ENCODE results near the gene LRTM2. TPM values are rescaled to one million over a fixed set of nuclear protein-coding genes. Genes with fewer than 3 reads are reported as not detected.

Gene LRTM2
- total and polyA plus RNA-seq, 4 donors: not detected

- TF ChIP-seq, protein P1, sequence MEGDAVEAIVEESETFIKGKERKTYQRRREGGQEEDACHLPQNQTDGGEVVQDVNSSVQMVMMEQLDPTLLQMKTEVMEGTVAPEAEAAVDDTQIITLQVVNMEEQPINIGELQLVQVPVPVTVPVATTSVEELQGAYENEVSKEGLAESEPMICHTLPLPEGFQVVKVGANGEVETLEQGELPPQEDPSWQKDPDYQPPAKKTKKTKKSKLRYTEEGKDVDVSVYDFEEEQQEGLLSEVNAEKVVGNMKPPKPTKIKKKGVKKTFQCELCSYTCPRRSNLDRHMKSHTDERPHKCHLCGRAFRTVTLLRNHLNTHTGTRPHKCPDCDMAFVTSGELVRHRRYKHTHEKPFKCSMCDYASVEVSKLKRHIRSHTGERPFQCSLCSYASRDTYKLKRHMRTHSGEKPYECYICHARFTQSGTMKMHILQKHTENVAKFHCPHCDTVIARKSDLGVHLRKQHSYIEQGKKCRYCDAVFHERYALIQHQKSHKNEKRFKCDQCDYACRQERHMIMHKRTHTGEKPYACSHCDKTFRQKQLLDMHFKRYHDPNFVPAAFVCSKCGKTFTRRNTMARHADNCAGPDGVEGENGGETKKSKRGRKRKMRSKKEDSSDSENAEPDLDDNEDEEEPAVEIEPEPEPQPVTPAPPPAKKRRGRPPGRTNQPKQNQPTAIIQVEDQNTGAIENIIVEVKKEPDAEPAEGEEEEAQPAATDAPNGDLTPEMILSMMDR (IDR thresholded peaks at IDR 0.05; ENCODE audit: low read depth, low read length, missing input control): peak; percentile 99
These were observed 24.4 kb upstream of the LRTM2 start (continued) for GRCh38 chr12:1795785-1796514.

- DNase-seq (ENCODE audit: low spot score): no peak
- Histone ChIP-seq H3K27me3 (ENCODE audit: control insufficient read depth in 4 of 4, insufficient read depth in 4 of 4, low read length in 3 of 4) (no peaks in the 10 kb centered on the region), H3K4me3 (ENCODE audit: low read depth in 1 of 3, low read length in 3 of 3) (peak overlapping the region; percentile 60 to 85 (median 85)), H3K9me3 (ENCODE audit: control insufficient read depth in 4 of 4, low read length in 3 of 4) (no peaks in the 10 kb centered on the region), H3K9ac (ENCODE audit: low read depth in 1 of 2, low read length in 2 of 2) (peak overlapping the region; percentile 53 to 83), H3K27ac (ENCODE audit: low read depth in 1 of 2, low read length in 2 of 2) (peak overlapping the region; percentile 79 to 86), H3K4me1 (ENCODE audit: control insufficient read depth in 4 of 4, insufficient read depth in 4 of 4, low read length in 3 of 4) (peaks cover 3 to 16% (median 11%) of the 10 kb centered on the region in 4 donors), H3K36me3 (ENCODE audit: control insufficient read depth in 4 of 4, insufficient read depth in 3 of 4, low read depth in 1 of 4, low read length in 3 of 4) (no peaks in the 10 kb centered on the region)
- TF ChIP-seq, protein P2, sequence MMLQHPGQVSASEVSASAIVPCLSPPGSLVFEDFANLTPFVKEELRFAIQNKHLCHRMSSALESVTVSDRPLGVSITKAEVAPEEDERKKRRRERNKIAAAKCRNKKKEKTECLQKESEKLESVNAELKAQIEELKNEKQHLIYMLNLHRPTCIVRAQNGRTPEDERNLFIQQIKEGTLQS (IDR thresholded peaks at IDR 0.05): no peak
- TF ChIP-seq ZBTB33 (IDR thresholded peaks at IDR 0.05): no peak
- no peak for TF ChIP-seq EGR1 (IDR thresholded peaks at IDR 0.05; ENCODE audit: low read depth in 2 of 2)
- TF ChIP-seq TAF1 (conservative IDR thresholded peaks at IDR 0.05): no peak
- no peak for TF ChIP-seq SP1 (IDR thresholded peaks at IDR 0.05)
- TF ChIP-seq HNF4A (conservative IDR thresholded peaks at IDR 0.05): no peak
- TF ChIP-seq, protein P1 (IDR thresholded peaks at IDR 0.05; ENCODE audit: low read depth, low read length, missing input control): no peak
- no peak for TF ChIP-seq RXRA (IDR thresholded peaks at IDR 0.05)
- no peak for TF ChIP-seq FOXA1 (IDR thresholded peaks at IDR 0.05)
- TF ChIP-seq, protein P3, sequence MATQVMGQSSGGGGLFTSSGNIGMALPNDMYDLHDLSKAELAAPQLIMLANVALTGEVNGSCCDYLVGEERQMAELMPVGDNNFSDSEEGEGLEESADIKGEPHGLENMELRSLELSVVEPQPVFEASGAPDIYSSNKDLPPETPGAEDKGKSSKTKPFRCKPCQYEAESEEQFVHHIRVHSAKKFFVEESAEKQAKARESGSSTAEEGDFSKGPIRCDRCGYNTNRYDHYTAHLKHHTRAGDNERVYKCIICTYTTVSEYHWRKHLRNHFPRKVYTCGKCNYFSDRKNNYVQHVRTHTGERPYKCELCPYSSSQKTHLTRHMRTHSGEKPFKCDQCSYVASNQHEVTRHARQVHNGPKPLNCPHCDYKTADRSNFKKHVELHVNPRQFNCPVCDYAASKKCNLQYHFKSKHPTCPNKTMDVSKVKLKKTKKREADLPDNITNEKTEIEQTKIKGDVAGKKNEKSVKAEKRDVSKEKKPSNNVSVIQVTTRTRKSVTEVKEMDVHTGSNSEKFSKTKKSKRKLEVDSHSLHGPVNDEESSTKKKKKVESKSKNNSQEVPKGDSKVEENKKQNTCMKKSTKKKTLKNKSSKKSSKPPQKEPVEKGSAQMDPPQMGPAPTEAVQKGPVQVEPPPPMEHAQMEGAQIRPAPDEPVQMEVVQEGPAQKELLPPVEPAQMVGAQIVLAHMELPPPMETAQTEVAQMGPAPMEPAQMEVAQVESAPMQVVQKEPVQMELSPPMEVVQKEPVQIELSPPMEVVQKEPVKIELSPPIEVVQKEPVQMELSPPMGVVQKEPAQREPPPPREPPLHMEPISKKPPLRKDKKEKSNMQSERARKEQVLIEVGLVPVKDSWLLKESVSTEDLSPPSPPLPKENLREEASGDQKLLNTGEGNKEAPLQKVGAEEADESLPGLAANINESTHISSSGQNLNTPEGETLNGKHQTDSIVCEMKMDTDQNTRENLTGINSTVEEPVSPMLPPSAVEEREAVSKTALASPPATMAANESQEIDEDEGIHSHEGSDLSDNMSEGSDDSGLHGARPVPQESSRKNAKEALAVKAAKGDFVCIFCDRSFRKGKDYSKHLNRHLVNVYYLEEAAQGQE (IDR thresholded peaks at IDR 0.05): no peak
- no peak for TF ChIP-seq YY1 (IDR thresholded peaks at IDR 0.05)
- TF ChIP-seq, protein P4, sequence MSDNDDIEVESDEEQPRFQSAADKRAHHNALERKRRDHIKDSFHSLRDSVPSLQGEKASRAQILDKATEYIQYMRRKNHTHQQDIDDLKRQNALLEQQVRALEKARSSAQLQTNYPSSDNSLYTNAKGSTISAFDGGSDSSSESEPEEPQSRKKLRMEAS (IDR thresholded peaks at IDR 0.05): no peak
- TF ChIP-seq FOXA2 (IDR thresholded peaks at IDR 0.05): no peak
- no peak for TF ChIP-seq NR2F2 (IDR thresholded peaks at IDR 0.05)
- TF ChIP-seq HNF4G (IDR thresholded peaks at IDR 0.05): no peak
- WGBS: 5% methylated on average over 43 of the region's 43 CpGs
These were observed 23.8 kb upstream of the LRTM2 start for GRCh38 chr12:1796515-1797010.

Measured in liver (tissue), 9 donors.